ENCODE measurements around the gene ITPR1.

GRCh38 chr3:4454142-4454541, 39.0 kb upstream of the ITPR1 start:
- no peak for TF ChIP-seq ZBTB8A (tag by site-specific recombination; IDR thresholded peaks at IDR 0.05)
- no peak for TF ChIP-seq ZFP3 (tag by site-specific recombination; IDR thresholded peaks at IDR 0.05; ENCODE audit: low read depth)
- no peak for TF ChIP-seq TSHZ1 (tag by site-specific recombination; IDR thresholded peaks at IDR 0.05; ENCODE audit: borderline replicate concordance)
- no peak for TF ChIP-seq PBX3 (CRISPR knock-in tag; IDR thresholded peaks at IDR 0.05)
- no peak for TF ChIP-seq YY1 (tag by site-specific recombination; IDR thresholded peaks at IDR 0.05)
- TF ChIP-seq REST (tag by site-specific recombination; IDR thresholded peaks at IDR 0.05), result no peak
- TF ChIP-seq CTCF (tag by site-specific recombination; IDR thresholded peaks at IDR 0.05), result no peak
- TF ChIP-seq ZNF654 (tag by site-specific recombination; IDR thresholded peaks at IDR 0.05; ENCODE audit: low read depth), result no peak
- no peak for TF ChIP-seq ZNF580 (tag by site-specific recombination; IDR thresholded peaks at IDR 0.05)

All from HEK293 (cell line).